Measurements from ENCODE around the gene NCKAP5.

The NCKAP5 gene

GRCh38 chr2:132638313-132639040, 929.8 kb downstream of the NCKAP5 start:
- DNase-seq = no peak

- DNase-seq = no peak
These were observed 931.9 kb downstream of the NCKAP5 start for GRCh38 chr2:132636346-132636745.

GRCh38 chr2:132633635-132634034, 934.6 kb downstream of the NCKAP5 start:
- DNase-seq = no peak

DNA sequence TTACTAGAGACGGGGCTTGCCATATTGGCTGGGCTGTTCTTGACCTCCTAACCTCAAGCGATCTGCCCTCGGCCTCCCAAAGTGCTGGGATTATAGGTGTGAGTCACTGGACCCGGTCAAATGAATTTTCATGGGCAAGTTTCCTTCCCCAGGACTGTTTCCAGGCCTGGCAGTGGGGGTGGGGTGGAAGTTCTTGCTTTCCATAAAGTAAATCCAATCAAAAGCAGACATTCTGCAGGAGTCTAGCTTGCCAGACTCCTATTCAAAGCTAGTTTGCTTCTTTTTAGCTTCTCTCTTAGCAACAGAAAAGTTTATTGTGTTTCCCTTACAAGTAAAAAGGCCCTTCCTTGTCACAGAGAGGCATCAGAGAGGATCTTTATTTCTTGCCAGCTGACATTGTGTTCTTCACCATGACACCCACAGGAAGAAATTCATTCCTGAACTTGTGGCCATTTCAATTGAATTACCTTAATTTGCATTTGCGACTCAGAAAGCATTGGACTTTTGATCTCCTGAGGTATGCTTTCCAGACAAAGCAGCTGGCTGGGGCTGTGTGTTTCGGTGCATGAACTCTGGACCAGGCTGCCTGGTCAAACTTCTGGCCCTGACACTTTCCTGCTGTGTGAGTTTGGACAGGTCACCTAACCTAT, 936.1 kb downstream of the NCKAP5 start:
- DNase-seq = no peak

DNA sequence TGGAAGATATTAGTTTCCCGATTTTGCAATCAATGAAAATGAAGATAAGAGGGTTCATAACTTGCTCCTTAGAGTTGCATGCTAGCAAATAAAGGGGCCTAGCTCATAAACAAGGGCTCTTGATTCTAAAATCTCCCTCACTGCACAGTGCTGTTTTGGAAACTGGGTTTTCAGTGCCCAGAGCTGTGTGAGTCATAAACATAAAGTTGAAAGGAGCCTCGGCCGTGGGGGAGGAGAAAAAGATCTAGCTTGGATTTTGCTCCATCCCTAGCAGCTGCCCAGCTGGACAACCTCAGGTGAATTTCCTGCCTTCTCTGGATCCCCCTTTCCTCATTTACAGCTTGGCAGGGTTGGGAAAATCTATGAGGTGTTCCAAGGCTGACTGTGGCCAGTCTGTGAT, 940.7 kb downstream of the NCKAP5 start:
- DNase-seq = no peak

DNA sequence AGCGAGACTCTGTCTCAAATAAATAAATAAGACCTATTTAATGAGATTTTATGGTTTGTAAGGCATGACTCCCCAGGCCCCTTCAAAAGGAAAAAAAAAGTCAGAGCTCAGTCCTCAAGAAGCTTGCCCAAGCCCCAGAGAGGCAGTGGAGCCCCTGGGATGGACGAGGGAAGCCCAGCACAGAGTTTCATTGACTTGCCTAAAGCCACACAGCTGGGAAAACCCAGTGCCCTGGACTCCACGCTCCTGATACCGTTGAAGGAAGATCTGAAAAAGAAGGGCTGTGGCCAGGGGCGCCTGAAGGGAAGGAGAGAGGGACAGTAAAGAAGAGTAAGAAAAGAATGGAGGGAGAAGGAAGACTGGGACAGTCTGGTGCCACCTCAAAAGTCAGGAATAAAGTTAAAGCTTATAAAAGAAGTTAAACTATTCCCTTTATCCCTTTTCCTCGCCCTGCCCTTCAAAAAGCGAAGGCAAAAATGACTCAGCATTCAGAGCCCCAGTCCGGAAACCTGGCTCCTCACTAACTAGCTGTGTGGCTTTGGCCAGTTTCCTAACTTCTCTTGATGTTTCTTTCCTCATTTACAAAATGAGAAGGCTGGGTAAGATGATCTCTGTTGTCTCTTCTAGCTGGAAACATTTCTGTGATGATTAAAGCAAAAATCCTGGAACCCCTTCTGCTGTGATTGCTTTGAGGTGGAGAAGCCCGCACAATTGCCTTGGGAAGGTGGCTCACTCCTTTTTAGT, 945.0 kb downstream of the NCKAP5 start:
- no peak for DNase-seq

Measured in NCI-H2107 (cell line).